Panc1 (cell line): ENCODE results near the gene CISD2.
"Not testable (repeated sequence)": the region's sequence is repeated elsewhere in the genome, so short reads cannot be mapped to it uniquely, and the experiment has no call there.

Experiments used
- CTCF ChIP-seq: fragments of 450-650 bp; IDR thresholded peaks from 2 replicates; pipeline ENCODE4 v1.5.1; 2017; ENCODE audit warnings: mild to moderate bottlenecking
- POLR2AphosphoS5 ChIP-seq: IDR thresholded peaks from 2 replicates; pipeline ENCODE4 v1.6.1; 2012; ENCODE audit warnings: mild to moderate bottlenecking, low read depth, low read length, moderate library complexity
- REST ChIP-seq, 2 experiments: IDR thresholded peaks; 2 replicates each; pipeline ENCODE4 v1.6.1; 2011 to 2012; ENCODE audit warnings: low read depth in 2 of 2, control low read depth in 1 of 2, low read length in 1 of 2, mild to moderate bottlenecking in 1 of 2, moderate library complexity in 1 of 2; ENCODE audit not compliant: insufficient read depth in 1 of 2

GRCh38 chr4:102878349-102878748 is 9.6 kb downstream of the CISD2 start:
- TF ChIP-seq CTCF; REST (IDR thresholded peaks at IDR 0.05; ENCODE audit: insufficient read depth in 1 of 2, low read depth in 2 of 2, low read length in 1 of 2); POLR2AphosphoS5: not testable (repeated sequence)
